ENCODE measurements around the gene ADCYAP1R1. TPM values are rescaled to one million over a fixed set of nuclear protein-coding genes. Genes with fewer than 3 reads are reported as not detected.

The ADCYAP1R1 gene
- total RNA-seq, 1 donor from 2014 or later: 2.9 TPM

GRCh38 chr7:31027161-31027965 is 24.7 kb upstream of the ADCYAP1R1 start:
- Histone ChIP-seq H3K9me3 (no peaks in the 10 kb centered on the region), H3K27ac (no peak overlapping the region), H3K27me3 (ENCODE audit: low read depth) (no peaks in the 10 kb centered on the region), H3K4me3 (no peak overlapping the region), H3K4me1 (no peaks in the 10 kb centered on the region), H3K36me3 (no peaks in the 10 kb centered on the region)
- intact Hi-C loops (cut with DNase I): no loop called here
- DNase-seq: no peak
- peak; percentile 10 to 28 for ATAC-seq
- TF ChIP-seq, protein P1, sequence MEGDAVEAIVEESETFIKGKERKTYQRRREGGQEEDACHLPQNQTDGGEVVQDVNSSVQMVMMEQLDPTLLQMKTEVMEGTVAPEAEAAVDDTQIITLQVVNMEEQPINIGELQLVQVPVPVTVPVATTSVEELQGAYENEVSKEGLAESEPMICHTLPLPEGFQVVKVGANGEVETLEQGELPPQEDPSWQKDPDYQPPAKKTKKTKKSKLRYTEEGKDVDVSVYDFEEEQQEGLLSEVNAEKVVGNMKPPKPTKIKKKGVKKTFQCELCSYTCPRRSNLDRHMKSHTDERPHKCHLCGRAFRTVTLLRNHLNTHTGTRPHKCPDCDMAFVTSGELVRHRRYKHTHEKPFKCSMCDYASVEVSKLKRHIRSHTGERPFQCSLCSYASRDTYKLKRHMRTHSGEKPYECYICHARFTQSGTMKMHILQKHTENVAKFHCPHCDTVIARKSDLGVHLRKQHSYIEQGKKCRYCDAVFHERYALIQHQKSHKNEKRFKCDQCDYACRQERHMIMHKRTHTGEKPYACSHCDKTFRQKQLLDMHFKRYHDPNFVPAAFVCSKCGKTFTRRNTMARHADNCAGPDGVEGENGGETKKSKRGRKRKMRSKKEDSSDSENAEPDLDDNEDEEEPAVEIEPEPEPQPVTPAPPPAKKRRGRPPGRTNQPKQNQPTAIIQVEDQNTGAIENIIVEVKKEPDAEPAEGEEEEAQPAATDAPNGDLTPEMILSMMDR (IDR thresholded peaks at IDR 0.05): no peak

DNA sequence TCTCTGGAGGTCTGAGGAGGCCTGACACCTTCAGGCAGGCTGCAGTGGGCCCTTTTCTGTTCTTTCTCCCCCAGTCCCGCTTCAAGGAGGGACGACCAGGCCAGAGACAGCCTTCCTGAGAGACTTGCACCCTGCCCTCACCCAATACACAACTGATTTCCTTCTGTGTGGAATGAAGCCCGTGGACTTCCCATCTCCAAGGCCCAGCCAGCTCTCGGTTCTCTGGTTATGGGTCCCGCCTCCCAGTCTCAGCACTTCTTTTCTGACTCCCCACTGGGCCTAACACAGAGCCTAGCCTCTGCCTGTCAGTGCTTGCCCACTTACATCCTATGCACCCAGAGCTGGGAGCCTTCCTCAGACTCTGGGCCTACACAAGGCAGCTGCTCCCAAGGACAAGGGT is 24.1 kb upstream of the ADCYAP1R1 start:
- DNase-seq (no peak), ATAC-seq (no peak)
- Histone ChIP-seq H3K27ac (no peak overlapping the region), H3K27me3 (ENCODE audit: low read depth) (no peaks in the 10 kb centered on the region), H3K4me3 (no peak overlapping the region), H3K9me3 (no peaks in the 10 kb centered on the region), H3K36me3 (no peaks in the 10 kb centered on the region), H3K4me1 (no peaks in the 10 kb centered on the region)
- intact Hi-C loops (cut with DNase I): no loop called here
- TF ChIP-seq, protein P1 (IDR thresholded peaks at IDR 0.05): no peak

DNA sequence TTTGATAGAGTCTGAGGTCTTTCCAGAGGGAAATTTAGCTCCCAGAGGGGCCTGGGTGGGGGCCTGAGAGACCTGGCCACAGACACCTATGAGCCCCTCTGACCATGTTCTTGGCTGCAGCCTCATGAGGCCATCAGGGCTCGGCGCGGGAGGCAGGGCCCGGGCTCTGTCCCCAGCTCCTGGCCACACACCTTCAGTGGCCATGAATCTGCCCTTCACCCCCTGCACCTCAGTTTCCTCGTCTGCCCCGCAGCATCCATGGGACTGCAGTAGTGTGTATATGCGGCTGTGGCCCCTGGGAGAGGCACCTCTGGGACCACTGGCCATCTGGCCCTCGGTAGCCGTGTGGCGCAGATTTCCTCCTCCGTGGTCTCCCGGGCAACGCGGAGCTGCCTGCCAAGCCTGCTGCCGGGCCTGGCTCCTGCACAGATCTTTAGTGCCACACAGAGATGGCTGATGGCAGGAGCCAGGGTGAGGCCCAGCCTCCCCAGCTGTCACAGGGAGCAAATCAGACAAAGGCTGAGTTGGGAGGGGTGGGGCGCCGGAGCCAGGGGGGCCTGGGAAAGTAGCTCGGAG is 23.6 kb upstream of the ADCYAP1R1 start:
- no peak overlapping the region for H3K27ac ChIP-seq
- intact Hi-C loops (cut with DNase I): no loop called here
- TF ChIP-seq, protein P1 (IDR thresholded peaks at IDR 0.05): no peak
- no peak overlapping the region for H3K4me3 ChIP-seq
- H3K9me3 ChIP-seq: no peaks in the 10 kb centered on the region
- no peak for DNase-seq
- H3K27me3 ChIP-seq (ENCODE audit: low read depth): no peaks in the 10 kb centered on the region
- ATAC-seq: no peak
- H3K36me3 ChIP-seq: no peaks in the 10 kb centered on the region
- no peaks in the 10 kb centered on the region for H3K4me1 ChIP-seq

DNA sequence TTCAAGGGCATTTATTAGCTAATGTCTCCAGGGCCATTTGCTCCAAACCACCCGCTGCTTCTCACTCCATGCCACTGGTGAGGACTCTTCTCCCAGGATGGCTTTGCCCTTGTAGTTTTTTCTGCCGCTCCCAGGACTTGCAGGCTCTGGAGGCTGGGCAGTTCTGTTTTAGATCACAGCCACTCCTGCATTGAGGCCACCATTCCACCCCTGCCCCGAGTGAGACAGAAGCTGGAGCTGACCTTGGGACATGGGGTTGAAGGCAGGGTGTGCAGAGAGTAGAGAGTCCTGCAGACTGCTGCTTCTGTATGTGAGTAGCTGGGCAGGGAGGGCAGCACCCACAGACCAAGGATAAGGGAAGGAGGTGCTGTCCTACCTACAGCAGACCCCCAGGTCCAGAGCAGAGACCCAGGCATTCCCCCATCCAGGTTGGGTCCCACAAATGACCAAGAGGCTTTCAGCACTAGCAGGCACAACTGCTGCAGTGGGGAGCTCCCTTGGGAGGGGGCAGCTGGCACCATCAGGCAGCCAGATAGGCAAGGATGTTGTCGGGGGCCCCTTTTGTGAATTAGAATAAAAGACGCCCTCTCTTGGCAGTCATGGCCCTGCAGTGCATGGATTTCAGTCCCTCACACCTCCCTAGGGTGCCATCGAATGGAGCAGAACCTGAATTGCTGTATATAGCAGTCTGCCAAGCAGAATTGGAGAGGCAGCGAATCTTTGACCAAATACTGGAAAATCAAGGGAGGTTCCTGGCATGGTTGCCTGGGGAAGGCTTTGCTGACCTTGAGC is 22.7 kb upstream of the ADCYAP1R1 start:
- no peaks in the 10 kb centered on the region for H3K36me3 ChIP-seq
- H3K4me3 ChIP-seq: no peak overlapping the region
- ATAC-seq (no peak), DNase-seq (no peak)
- TF ChIP-seq, protein P1 (IDR thresholded peaks at IDR 0.05): no peak
- intact Hi-C loops (cut with DNase I): no loop called here
- no peaks in the 10 kb centered on the region for H3K27me3 ChIP-seq (ENCODE audit: low read depth)
- H3K4me1 ChIP-seq: no peaks in the 10 kb centered on the region
- no peaks in the 10 kb centered on the region for H3K9me3 ChIP-seq
- H3K27ac ChIP-seq: no peak overlapping the region

GRCh38 chr7:31033674-31034300 is 18.3 kb upstream of the ADCYAP1R1 start:
- Histone ChIP-seq H3K27ac (no peak overlapping the region), H3K36me3 (no peaks in the 10 kb centered on the region), H3K9me3 (no peaks in the 10 kb centered on the region), H3K27me3 (ENCODE audit: low read depth) (no peaks in the 10 kb centered on the region), H3K4me1 (no peaks in the 10 kb centered on the region), H3K4me3 (no peak overlapping the region)
- TF ChIP-seq, protein P1 (IDR thresholded peaks at IDR 0.05): no peak
- DNase-seq (no peak), ATAC-seq (no peak)
- intact Hi-C loops (cut with DNase I): no loop called here
